Immature natural killer cell (primary cell): Measurements from ENCODE around the gene HOXD11. TPM values are rescaled to one million over a fixed set of nuclear protein-coding genes. Genes with fewer than 3 reads are reported as not detected.

Experiments
- DNase-seq, 3 donors: peaks; one replicate each; pipeline ENCODE4 v3.0.0; 2022; ENCODE audit warnings: mixed read lengths in 1 of 3
- H3K27ac Mint-ChIP-seq, 6 donors: one replicate each; pipeline ENCODE4 v1.8.0; 2020; ENCODE audit warnings: mixed read lengths in 6 of 6, mild to moderate bottlenecking in 5 of 6, inconsistent platforms in 4 of 6, moderate library complexity in 3 of 6
- H3K27me3 Mint-ChIP-seq, 3 donors: one replicate each; pipeline ENCODE4 v1.8.0; 2020 to 2021; ENCODE audit warnings: low read depth in 3 of 3, mild to moderate bottlenecking in 3 of 3, mixed read lengths in 3 of 3, moderate library complexity in 3 of 3, inconsistent platforms in 1 of 3
- H3K36me3 Mint-ChIP-seq, 3 donors: one replicate each; pipeline ENCODE4 v1.8.0; 2020; ENCODE audit warnings: mixed read lengths in 3 of 3, inconsistent platforms in 2 of 3, mild to moderate bottlenecking in 2 of 3
- H3K4me1 Mint-ChIP-seq, 2 donors: one replicate each; pipeline ENCODE4 v1.8.0; 2020; ENCODE audit warnings: inconsistent platforms in 2 of 2, mild to moderate bottlenecking in 2 of 2, mixed read lengths in 2 of 2, moderate library complexity in 1 of 2
- H3K4me3 Mint-ChIP-seq, 5 donors: one replicate each; pipeline ENCODE4 v1.8.0; 2020; ENCODE audit warnings: mild to moderate bottlenecking in 5 of 5, mixed read lengths in 5 of 5, inconsistent platforms in 3 of 5, moderate library complexity in 3 of 5
- H3K9me3 Mint-ChIP-seq, 6 donors: one replicate each; pipeline ENCODE4 v1.8.0; 2020; ENCODE audit warnings: mild to moderate bottlenecking in 6 of 6, mixed read lengths in 6 of 6, inconsistent platforms in 4 of 6, moderate library complexity in 3 of 6
- polyA plus RNA-seq, 3 donors: library from polyadenylated mRNA; unstranded; fragments of 300-500 nt; fragmentation: Illumina TruSeq; gene quantifications; one replicate each; pipeline ENCODE4 v1.2.3, GENCODE V29; 2021

Gene HOXD11
- polyA plus RNA-seq, 3 donors from 2014 or later: not detected

- peaks cover 63 to 72% (median 66%) of the 10 kb centered on the region in 3 donors for H3K27me3 Mint-ChIP-seq
- peak overlapping the region in 3 of 5 donors; percentile 33 to 49 (median 46) for H3K4me3 Mint-ChIP-seq
- H3K4me1 Mint-ChIP-seq: peaks cover 29 to 50% of the 10 kb centered on the region in 2 donors
- H3K9me3 Mint-ChIP-seq: peaks cover 5 to 46% (median 11%) of the 10 kb centered on the region in 6 donors
- no peak overlapping the region for H3K27ac Mint-ChIP-seq
- H3K36me3 Mint-ChIP-seq: peaks cover 0 to 5% (median 3%) of the 10 kb centered on the region in 3 donors
- DNase-seq: no peak
Measured at GRCh38 chr2:176136374-176137251, 29.5 kb downstream of the HOXD11 start.

DNA sequence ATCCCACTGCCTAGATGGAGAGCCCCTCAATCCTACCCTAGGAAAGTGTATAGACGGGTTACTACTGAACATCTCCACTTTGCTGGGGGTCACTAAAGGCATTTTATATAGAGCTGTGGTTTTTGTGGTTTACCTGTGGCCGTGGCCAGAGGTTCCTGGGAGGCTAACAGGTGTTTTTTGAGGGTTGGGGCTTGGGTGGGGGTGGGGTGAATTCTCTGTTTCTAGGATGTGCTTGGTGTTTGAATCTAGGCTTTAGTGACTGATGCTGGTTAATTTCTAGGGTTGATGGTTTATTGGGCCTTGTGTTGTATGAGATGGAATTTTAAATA is 30.1 kb downstream of the HOXD11 start:
- H3K27me3 Mint-ChIP-seq: peaks cover 60 to 70% (median 61%) of the 10 kb centered on the region in 3 donors
- H3K36me3 Mint-ChIP-seq: peaks cover 0 to 3% (median 2%) of the 10 kb centered on the region in 3 donors
- H3K9me3 Mint-ChIP-seq: peaks cover 5 to 45% (median 11%) of the 10 kb centered on the region in 6 donors
- H3K4me3 Mint-ChIP-seq: no peak overlapping the region
- DNase-seq: no peak
- peaks cover 27 to 44% of the 10 kb centered on the region in 2 donors for H3K4me1 Mint-ChIP-seq
- no peak overlapping the region for H3K27ac Mint-ChIP-seq

GRCh38 chr2:176137906-176138305 is 30.8 kb downstream of the HOXD11 start:
- no peak for DNase-seq
- Mint-ChIP-seq H3K4me3 (no peak overlapping the region), H3K27ac (no peak overlapping the region), H3K4me1 (peaks cover 23 to 37% of the 10 kb centered on the region in 2 donors), H3K36me3 (peaks cover 0 to 3% (median 0%) of the 10 kb centered on the region in 3 donors), H3K27me3 (peaks cover 55 to 66% (median 57%) of the 10 kb centered on the region in 3 donors), H3K9me3 (peaks cover 5 to 41% (median 11%) of the 10 kb centered on the region in 6 donors)

GRCh38 chr2:176138526-176138922 is 31.4 kb downstream of the HOXD11 start:
- peaks cover 48 to 61% (median 58%) of the 10 kb centered on the region in 3 donors for H3K27me3 Mint-ChIP-seq
- peaks cover 5 to 40% (median 9%) of the 10 kb centered on the region in 6 donors for H3K9me3 Mint-ChIP-seq
- no peak overlapping the region for H3K27ac Mint-ChIP-seq
- peaks cover 0 to 3% (median 0%) of the 10 kb centered on the region in 3 donors for H3K36me3 Mint-ChIP-seq
- H3K4me3 Mint-ChIP-seq: peak overlapping the region in 3 of 5 donors; percentile 4 to 56 (median 17)
- H3K4me1 Mint-ChIP-seq: peaks cover 23 to 36% of the 10 kb centered on the region in 2 donors
- DNase-seq: no peak

GRCh38 chr2:176138923-176139660 is 32.0 kb downstream of the HOXD11 start:
- H3K27me3 Mint-ChIP-seq: peaks cover 43 to 57% (median 56%) of the 10 kb centered on the region in 3 donors
- H3K36me3 Mint-ChIP-seq: peaks cover 0 to 3% (median 0%) of the 10 kb centered on the region in 3 donors
- peak overlapping the region; percentile 4 to 56 (median 17) for H3K4me3 Mint-ChIP-seq
- DNase-seq: no peak
- peaks cover 4 to 34% (median 8%) of the 10 kb centered on the region in 6 donors for H3K9me3 Mint-ChIP-seq
- H3K27ac Mint-ChIP-seq: no peak overlapping the region
- peaks cover 23 to 36% of the 10 kb centered on the region in 2 donors for H3K4me1 Mint-ChIP-seq

DNA sequence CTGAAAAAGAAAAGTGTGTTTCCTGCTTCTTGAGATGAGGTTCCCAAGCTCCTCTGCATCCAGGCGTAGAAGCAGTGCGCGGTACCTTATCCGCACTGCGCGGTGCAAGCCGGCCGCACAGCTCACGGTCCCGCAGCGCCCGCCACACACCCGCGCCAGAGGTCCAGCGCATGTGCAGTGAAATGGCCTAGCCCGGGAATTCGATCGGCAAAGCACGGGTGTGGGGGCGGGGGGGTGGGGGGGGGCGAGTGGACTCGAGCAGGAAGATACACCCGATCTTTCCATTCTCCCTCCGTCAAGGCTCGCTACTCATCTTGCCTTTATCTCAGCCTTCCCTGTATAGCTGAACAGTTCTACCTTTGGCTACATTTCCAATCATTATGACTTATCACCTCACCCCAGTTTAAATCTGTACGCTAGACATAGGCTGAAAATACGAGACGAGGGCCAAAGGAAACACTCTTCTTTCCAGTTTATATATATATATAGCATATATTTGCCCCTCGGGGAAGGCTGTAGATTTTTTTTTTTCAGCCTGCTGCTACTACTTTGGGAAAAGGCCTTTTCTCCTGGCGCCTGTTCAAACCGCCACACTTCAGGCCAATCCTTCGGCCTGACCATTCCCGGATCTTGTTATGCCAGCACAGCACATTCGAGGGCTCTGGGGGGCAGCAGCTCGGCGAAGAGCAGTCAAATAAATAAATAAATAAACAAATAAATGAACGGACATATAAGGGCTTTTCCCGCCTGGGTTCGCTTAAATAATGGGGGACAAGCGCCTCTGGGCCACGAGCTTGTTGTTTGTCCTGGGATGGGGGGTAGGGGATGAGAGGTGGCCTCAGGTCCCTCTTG is 32.8 kb downstream of the HOXD11 start:
- Mint-ChIP-seq H3K4me3 (peak overlapping the region in 4 of 5 donors; percentile 13 to 56 (median 22)), H3K27me3 (peaks cover 42 to 59% (median 56%) of the 10 kb centered on the region in 3 donors), H3K9me3 (peaks cover 4 to 32% (median 8%) of the 10 kb centered on the region in 6 donors), H3K4me1 (peaks cover 23 to 36% of the 10 kb centered on the region in 2 donors), H3K27ac (no peak overlapping the region), H3K36me3 (peaks cover 0 to 3% (median 0%) of the 10 kb centered on the region in 3 donors)
- no peak for DNase-seq

DNA sequence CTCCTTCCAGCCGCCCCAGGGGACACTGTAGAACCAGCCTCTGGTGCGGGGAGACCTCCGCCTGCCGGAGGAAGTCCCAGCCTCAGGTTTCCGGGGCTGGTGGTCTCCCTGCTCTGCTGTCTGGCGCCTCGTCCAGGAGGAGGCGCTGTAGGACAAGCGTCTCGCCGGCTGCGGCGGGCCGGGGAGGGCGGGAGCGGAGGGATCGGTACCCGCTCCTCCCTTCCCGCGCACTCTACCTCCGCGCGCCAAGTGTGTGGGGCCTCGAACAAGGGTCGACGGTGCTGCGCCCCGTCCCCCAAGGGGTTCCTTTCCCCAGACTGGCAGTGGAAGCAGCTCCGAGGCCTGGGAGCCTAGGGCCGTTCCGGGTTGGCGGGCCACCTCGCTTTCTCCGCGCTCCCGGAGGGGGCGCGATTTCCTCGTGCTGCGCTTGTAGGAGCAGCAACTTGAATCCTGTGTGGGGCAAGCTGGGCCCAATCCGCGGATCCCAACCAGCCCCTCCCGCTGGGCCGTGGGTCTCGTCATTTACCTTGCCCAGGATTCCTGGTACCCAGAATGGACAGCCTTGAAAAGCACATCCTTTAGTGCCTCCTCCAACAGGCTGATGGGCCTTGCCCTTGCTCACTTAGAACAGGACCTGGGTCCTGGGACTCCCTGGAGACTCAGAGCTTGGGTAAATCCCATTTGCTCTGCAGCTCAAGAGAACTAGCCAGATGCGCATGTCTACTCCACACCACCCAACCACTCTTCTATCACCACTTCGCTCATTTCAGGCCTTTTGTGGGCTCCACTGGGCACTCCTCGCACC is 33.6 kb downstream of the HOXD11 start:
- Mint-ChIP-seq H3K36me3 (peaks cover 0 to 3% (median 0%) of the 10 kb centered on the region in 3 donors), H3K4me1 (peaks cover 19 to 30% of the 10 kb centered on the region in 2 donors), H3K27ac (no peak overlapping the region), H3K4me3 (peak overlapping the region in 4 of 5 donors; percentile 10 to 72 (median 47)), H3K27me3 (peaks cover 37 to 59% (median 53%) of the 10 kb centered on the region in 3 donors), H3K9me3 (peaks cover under 1 to 26% (median 8%) of the 10 kb centered on the region in 6 donors)
- DNase-seq: peak; percentile 39 to 56 (median 42)

GRCh38 chr2:176142281-176142680 is 35.2 kb downstream of the HOXD11 start:
- H3K9me3 Mint-ChIP-seq: peaks cover 0 to 29% (median 8%) of the 10 kb centered on the region in 6 donors
- H3K27me3 Mint-ChIP-seq: peaks cover 36 to 58% (median 50%) of the 10 kb centered on the region in 3 donors
- H3K36me3 Mint-ChIP-seq: peaks cover 0 to 3% (median 0%) of the 10 kb centered on the region in 3 donors
- no peak overlapping the region for H3K27ac Mint-ChIP-seq
- no peak for DNase-seq
- peaks cover 16 to 23% of the 10 kb centered on the region in 2 donors for H3K4me1 Mint-ChIP-seq
- no peak overlapping the region for H3K4me3 Mint-ChIP-seq

- Mint-ChIP-seq H3K4me3 (no peak overlapping the region), H3K36me3 (peaks cover 0 to 4% (median 0%) of the 10 kb centered on the region in 3 donors), H3K4me1 (peaks cover 6 to 7% of the 10 kb centered on the region in 2 donors), H3K27me3 (peaks cover 32 to 60% (median 36%) of the 10 kb centered on the region in 3 donors), H3K27ac (no peak overlapping the region), H3K9me3 (peaks cover 0 to 12% (median 2%) of the 10 kb centered on the region in 6 donors)
- no peak for DNase-seq
Measured at GRCh38 chr2:176145085-176145969, 38.2 kb downstream of the HOXD11 start.

- Mint-ChIP-seq H3K27ac (no peak overlapping the region), H3K9me3 (peaks cover 0 to 12% (median 1%) of the 10 kb centered on the region in 6 donors), H3K4me3 (no peak overlapping the region), H3K27me3 (peaks cover 33 to 63% (median 34%) of the 10 kb centered on the region in 3 donors), H3K36me3 (peaks cover 0 to 7% (median 0%) of the 10 kb centered on the region in 3 donors), H3K4me1 (peaks cover 4% of the 10 kb centered on the region in 2 donors)
- no peak for DNase-seq
Measured at GRCh38 chr2:176146101-176146500, 39.0 kb downstream of the HOXD11 start.

- no peaks in the 10 kb centered on the region for H3K4me1 Mint-ChIP-seq
Measured at GRCh38 chr2:176146645-176147044, 39.6 kb downstream of the HOXD11 start.

More at GRCh38 chr2:176146645-176147044, 39.6 kb downstream of the HOXD11 start:
- H3K4me3 Mint-ChIP-seq: no peak overlapping the region
- H3K36me3 Mint-ChIP-seq: peaks cover 0 to 7% (median 0%) of the 10 kb centered on the region in 3 donors
- peaks cover 30 to 66% (median 30%) of the 10 kb centered on the region in 3 donors for H3K27me3 Mint-ChIP-seq
- H3K27ac Mint-ChIP-seq: no peak overlapping the region
- DNase-seq: no peak
- H3K9me3 Mint-ChIP-seq: peaks cover 0 to 10% (median 0%) of the 10 kb centered on the region in 6 donors
